MCF 10A (cell line): Measurements from ENCODE around the gene SMAD9. TPM values are rescaled to one million over a fixed set of nuclear protein-coding genes. Genes with fewer than 3 reads are reported as not detected.

Source experiments
- BruUV-seq: library from RNA; stranded (reverse); fragments of 400-500 nt; replicated peaks from 2 replicates; lab custom pipeline; 2021; lab: Mats Ljungman, UMichigan
- CTCF ChIA-PET: fragments of 300-600 bp; sonication (Branson Sonifier 250); formaldehyde crosslinking; extraction: SDS; loops from one replicate; lab custom pipeline; 2021; ENCODE audit warnings: antibody characterized with exemption, inconsistent platforms; lab: Yijun Ruan, JAX
- POLR2A ChIA-PET: fragments of 300-600, 350-650 bp; sonication (Branson Sonifier 250); formaldehyde crosslinking; extraction: SDS; loops from one replicate; lab custom pipeline; 2020; ENCODE audit warnings: antibody characterized with exemption, inconsistent platforms; lab: Yijun Ruan, JAX
- DNase-seq: peaks from one replicate; pipeline ENCODE4 v3.0.0-alpha.2; 2018; ENCODE audit not compliant: unreplicated experiment
- H3K27ac Mint-ChIP-seq: one replicate; pipeline ENCODE4 v1.8.0; 2022; ENCODE audit warnings: mild to moderate bottlenecking, low read depth, mixed read lengths; ENCODE audit not compliant: unreplicated experiment
- H3K27me3 Mint-ChIP-seq: one replicate; pipeline ENCODE4 v1.8.0; 2022; ENCODE audit warnings: mixed read lengths; ENCODE audit not compliant: insufficient read depth, unreplicated experiment
- H3K36me3 Mint-ChIP-seq: one replicate; pipeline ENCODE4 v1.8.0; 2022; ENCODE audit warnings: mild to moderate bottlenecking, moderate library complexity, mixed read lengths; ENCODE audit not compliant: insufficient read depth, unreplicated experiment
- H3K4me1 Mint-ChIP-seq: one replicate; pipeline ENCODE4 v1.8.0; 2022; ENCODE audit warnings: mixed read lengths; ENCODE audit not compliant: insufficient read depth, unreplicated experiment
- H3K4me3 Mint-ChIP-seq: one replicate; pipeline ENCODE4 v1.8.0; 2022; ENCODE audit warnings: mild to moderate bottlenecking, moderate library complexity, mixed read lengths; ENCODE audit not compliant: unreplicated experiment
- H3K9me3 Mint-ChIP-seq: one replicate; pipeline ENCODE4 v1.8.0; 2022; ENCODE audit warnings: mixed read lengths; ENCODE audit not compliant: unreplicated experiment
- intact Hi-C: fragments of 100-400 bp; cut with micrococcal nuclease; formaldehyde crosslinking; loops from 2 replicates; pipeline ENCODE4 v1.14.1; 2022
- total RNA-seq: library from RNA; stranded (reverse); gene quantifications from 2 replicates; pipeline ENCODE4 v1.2.3, GENCODE V29; 2022
- TF ChIP-seq, protein P1 (sequence below): fragments of 200-600 bp; IDR thresholded peaks from one replicate; pipeline ENCODE4 v1.8.0; 2022; ENCODE audit warnings: antibody characterized with exemption, mild to moderate bottlenecking; ENCODE audit not compliant: unreplicated experiment

Gene SMAD9
- total RNA-seq, 1 experiment from 2014 or later, result 1.6 TPM

DNA sequence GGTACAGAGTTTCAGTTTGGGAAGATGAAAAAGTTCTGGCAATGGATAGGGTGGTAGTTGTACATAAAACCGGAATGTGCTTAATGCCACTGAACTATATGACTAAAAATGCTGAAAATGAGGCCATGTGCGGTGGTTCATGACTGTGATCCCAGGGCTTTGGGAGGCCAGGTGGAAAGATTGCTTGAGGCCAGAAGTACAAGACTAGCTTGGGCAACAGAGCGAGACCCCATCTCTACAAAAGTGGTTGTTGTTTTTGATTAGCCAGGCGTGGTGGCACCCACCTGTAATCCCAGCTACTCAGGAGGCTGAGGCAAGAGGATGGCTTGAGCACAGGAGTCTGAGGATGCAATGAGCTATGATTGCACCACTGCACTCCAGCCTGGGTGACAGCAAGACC lies 12.8 kb downstream of the SMAD9 start:
- TF ChIP-seq, protein P1, sequence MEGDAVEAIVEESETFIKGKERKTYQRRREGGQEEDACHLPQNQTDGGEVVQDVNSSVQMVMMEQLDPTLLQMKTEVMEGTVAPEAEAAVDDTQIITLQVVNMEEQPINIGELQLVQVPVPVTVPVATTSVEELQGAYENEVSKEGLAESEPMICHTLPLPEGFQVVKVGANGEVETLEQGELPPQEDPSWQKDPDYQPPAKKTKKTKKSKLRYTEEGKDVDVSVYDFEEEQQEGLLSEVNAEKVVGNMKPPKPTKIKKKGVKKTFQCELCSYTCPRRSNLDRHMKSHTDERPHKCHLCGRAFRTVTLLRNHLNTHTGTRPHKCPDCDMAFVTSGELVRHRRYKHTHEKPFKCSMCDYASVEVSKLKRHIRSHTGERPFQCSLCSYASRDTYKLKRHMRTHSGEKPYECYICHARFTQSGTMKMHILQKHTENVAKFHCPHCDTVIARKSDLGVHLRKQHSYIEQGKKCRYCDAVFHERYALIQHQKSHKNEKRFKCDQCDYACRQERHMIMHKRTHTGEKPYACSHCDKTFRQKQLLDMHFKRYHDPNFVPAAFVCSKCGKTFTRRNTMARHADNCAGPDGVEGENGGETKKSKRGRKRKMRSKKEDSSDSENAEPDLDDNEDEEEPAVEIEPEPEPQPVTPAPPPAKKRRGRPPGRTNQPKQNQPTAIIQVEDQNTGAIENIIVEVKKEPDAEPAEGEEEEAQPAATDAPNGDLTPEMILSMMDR, result no peak
- Mint-ChIP-seq H3K4me1 (no peaks in the 10 kb centered on the region), H3K27ac (no peak overlapping the region), H3K27me3 (no peaks in the 10 kb centered on the region), H3K4me3 (no peak overlapping the region), H3K36me3 (no peaks in the 10 kb centered on the region), H3K9me3 (no peaks in the 10 kb centered on the region)
- BruUV-seq, result no TSS peak
- no peak for DNase-seq
- intact Hi-C loops, result no loop called here
- ChIA-PET POLR2A (no interaction called here), CTCF (interaction anchor here (0.6 kb wide), 1 partner anchor 9 kb away, joined by 5 read pairs; no protein-coding TSS in a partner anchor)

DNA sequence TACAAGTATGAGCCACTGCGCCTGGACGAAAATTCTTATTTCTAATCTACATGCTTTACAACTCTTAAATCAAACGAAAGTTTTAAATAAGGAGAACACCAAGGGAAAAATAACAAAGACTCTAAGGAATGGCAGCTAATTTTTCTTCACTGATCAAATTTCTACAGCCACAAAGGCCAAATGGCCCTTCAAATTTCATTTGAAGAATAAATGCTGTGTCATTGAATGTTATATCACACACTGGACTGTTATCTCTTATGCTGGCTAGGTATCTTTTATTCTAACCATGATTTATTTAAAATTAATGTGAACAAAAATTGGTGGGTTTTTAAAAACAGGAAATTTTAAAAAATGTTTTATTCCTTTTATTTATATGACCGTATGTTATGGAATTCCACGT lies 14.1 kb downstream of the SMAD9 start:
- H3K27ac Mint-ChIP-seq, result no peak overlapping the region
- BruUV-seq, result no TSS peak
- CTCF ChIA-PET, result interaction anchor here (0.6 kb wide), 1 partner anchor 71 kb away, joined by 3 read pairs; no protein-coding TSS in a partner anchor

DNA sequence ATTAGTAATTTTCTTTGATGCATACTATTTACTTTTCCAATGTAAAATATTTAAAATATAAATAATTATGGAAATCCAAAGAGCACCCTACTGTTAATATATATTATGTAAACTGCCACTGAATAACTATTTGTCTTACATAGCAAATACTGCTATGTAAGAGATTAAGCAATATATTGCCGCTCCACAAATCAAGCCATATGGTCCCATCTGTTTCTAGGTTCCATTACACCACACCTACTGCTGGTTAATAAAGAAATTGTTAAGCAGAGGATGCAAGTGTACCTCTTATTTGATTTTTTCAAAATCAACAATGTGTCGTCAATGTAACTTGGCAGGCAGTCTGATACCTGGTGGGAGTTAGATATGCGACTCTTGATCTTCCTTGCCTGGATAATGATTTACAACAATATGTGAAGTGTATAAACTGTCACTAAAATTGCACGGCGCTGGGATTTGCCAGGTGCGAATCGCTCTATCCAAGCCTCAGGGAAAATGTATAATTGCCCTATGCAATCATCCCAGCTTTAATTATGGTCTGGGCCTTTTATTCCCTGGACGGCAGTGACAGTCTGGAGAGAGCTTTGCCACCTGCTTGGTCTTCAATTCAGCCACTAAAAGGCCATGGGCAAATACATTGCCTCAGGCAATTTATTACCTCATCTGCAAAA lies 16.0 kb downstream of the SMAD9 start:
- H3K4me1 Mint-ChIP-seq, result no peaks in the 10 kb centered on the region
- H3K4me3 Mint-ChIP-seq, result no peak overlapping the region
- intact Hi-C loops, result no loop called here
- no peak overlapping the region for H3K27ac Mint-ChIP-seq
- ChIA-PET CTCF (no interaction called here), POLR2A (no interaction called here)
- TF ChIP-seq, protein P1, result no peak
- no TSS peak for BruUV-seq
- DNase-seq, result no peak
- no peaks in the 10 kb centered on the region for H3K9me3 Mint-ChIP-seq
- H3K36me3 Mint-ChIP-seq, result no peaks in the 10 kb centered on the region
- no peaks in the 10 kb centered on the region for H3K27me3 Mint-ChIP-seq

More for the DNA sequence above, 14.1 kb downstream of the SMAD9 start:
- Mint-ChIP-seq H3K4me3 (no peak overlapping the region), H3K4me1 (no peaks in the 10 kb centered on the region), H3K36me3 (no peaks in the 10 kb centered on the region), H3K9me3 (no peaks in the 10 kb centered on the region), H3K27me3 (no peaks in the 10 kb centered on the region)
- POLR2A ChIA-PET, result no interaction called here
- TF ChIP-seq, protein P1, result no peak
- DNase-seq, result no peak
- intact Hi-C loops, result no loop called here

DNA sequence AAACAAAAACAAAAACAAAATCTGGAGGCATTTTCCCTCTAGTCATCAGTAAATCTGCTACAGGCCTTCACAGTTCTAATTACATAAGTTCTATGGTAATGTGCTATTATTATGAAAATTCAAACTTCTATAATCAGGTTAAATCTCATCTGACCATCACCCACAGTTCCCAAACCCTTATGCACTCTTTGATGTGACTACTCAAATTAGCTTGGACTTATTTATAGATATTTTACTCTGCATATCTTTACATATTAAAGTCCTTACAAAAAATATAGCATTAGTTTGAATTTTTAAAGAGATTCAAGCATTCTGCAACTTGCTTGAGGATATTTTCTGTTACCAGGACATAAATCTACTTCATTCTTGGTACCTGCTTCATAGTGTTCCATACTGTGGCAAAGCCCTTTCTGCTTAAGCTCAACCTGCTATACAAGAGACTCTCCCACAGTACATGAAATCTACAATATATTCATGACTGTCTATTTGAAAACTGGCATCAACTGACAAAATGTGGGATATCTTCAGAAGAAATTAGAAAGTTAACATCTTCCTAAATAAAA lies 22.9 kb downstream of the SMAD9 start:
- Mint-ChIP-seq H3K4me1 (no peaks in the 10 kb centered on the region), H3K27ac (no peak overlapping the region), H3K36me3 (no peaks in the 10 kb centered on the region), H3K4me3 (no peak overlapping the region), H3K9me3 (no peaks in the 10 kb centered on the region), H3K27me3 (no peaks in the 10 kb centered on the region)
- ChIA-PET POLR2A (no interaction called here), CTCF (no interaction called here)
- no TSS peak for BruUV-seq
- no peak for DNase-seq
- TF ChIP-seq, protein P1, result no peak
- intact Hi-C loops, result no loop called here
